Frontal cortex (tissue), 4 donors: Measurements from ENCODE around the gene INPP5B. TPM values are rescaled to one million over a fixed set of nuclear protein-coding genes. Genes with fewer than 3 reads are reported as not detected.
A peak's percentile ranks its signal among the peaks of the same experiment; 100 is the strongest.

Source experiments
- DNase-seq, 2 donors: peaks; one replicate each; pipeline ENCODE4 v3.0.0; 2012; ENCODE audit warnings: low spot score in 2 of 2
- FAIRE-seq: peaks from 2 replicates; lab custom pipeline; 2012; peaks lifted over from hg19 to GRCh38; lab: Jason Lieb, UNC
- total RNA-seq: library from RNA; depleted of rRNA; stranded (reverse); fragments of >200 nt; gene quantifications from one replicate; pipeline ENCODE4 v1.2.3, GENCODE V29; 2014
- donor health status: control.
- donor health status: control.
- donor health status: control.

Gene INPP5B
- total RNA-seq, 1 donor from 2014 or later = 13.9 TPM

DNA sequence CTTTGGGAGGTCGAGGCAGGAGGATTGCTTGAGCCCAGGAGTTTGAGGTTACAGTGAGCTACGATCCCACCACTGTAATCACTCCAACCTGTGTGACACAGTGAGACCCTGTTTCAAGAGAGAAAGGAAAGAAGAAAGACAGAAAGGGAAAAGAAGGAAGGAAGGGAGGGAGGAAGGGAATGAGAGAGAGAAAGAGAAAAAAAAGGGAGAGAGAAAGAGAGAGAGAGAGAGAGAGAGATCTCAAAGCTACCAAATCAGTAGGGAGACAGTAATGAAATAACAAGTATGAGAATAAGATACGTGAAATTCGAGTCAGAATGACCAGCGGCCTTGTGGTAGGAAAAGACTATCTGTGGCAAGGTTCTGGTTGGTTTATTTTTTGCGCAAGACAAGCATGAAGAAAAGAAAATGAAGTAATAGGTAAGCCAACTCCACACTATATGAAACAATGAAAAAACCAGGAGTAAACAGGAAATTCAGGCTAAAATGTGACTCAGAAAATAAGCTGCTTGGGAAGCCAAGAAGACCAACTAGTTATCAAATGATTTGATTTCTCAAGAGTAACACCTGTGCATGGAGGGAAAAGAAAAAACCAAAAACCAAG is 96.4 kb downstream of the INPP5B start:
- DNase-seq (no peak), FAIRE-seq (no peak)

DNA sequence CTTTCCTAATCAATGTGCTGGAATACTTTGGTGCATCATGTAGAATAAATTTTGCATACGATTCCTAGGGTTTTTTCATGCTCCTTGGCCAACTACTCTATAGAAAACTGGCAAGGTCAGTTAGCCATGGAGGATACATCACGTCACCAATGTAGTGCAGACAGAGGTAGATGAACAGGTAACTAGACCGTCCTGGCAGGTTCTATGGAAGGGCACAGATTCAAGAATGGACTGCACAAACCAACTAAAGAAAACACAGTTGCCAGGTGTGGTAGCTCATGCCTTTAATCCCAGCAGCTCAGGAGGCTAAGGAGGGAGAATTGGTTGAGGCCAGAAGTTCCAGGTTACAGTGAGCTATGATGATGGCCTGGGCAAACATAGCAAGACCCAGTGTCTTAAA is 97.4 kb downstream of the INPP5B start:
- FAIRE-seq (no peak), DNase-seq (no peak)

DNA sequence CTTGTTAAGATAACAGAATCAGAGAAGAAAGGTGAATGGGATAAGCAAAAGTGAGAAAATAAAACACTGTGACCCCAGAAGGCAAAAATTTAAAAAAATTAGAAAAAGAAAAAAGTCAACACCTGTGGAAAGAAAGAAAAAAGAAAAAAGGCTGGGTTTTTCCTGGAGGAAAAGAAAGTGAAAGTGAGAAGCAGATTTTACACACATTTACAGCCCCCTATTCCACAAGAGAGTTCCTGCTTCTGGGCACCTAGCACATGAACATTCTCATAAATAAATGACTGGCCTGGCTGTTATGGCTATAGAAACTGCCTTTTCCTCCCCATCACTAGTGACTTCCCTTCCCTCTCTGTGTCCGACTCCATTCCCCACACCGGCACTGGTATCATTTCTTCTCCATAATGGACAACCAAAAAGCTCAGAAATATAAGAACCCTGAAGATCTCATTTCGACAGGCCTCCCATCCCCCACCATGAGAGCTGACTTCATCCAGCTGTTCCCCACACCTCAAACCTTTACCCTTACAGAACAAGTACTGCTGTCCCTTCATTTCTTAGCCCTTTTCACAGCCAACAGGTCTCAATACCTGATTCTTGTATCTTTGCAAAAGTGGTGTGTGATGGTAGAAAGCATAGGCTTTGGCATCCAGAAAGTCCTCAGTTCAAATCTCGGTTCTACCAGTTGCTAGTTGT is 100.1 kb downstream of the INPP5B start:
- FAIRE-seq (no peak), DNase-seq (no peak)

DNA sequence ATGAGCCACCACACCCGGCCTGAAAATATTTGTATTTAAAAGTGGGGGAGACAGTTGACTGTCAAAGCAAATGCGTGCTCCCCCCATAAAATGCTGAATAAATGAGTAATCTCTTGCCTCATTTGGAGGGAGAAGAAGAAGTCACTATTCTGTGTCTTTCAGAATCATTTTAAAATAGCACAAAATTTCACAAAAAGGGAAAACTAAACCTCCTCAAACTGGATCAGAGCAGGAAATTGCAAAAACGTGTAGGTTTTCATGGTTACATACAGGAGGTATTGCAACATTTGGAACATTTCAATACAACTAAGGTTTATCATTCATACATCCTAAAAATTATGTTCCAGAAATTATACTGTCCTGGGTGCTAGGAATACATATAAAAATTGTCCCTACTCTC is 101.1 kb downstream of the INPP5B start:
- no peak for FAIRE-seq
- no peak for DNase-seq

DNA sequence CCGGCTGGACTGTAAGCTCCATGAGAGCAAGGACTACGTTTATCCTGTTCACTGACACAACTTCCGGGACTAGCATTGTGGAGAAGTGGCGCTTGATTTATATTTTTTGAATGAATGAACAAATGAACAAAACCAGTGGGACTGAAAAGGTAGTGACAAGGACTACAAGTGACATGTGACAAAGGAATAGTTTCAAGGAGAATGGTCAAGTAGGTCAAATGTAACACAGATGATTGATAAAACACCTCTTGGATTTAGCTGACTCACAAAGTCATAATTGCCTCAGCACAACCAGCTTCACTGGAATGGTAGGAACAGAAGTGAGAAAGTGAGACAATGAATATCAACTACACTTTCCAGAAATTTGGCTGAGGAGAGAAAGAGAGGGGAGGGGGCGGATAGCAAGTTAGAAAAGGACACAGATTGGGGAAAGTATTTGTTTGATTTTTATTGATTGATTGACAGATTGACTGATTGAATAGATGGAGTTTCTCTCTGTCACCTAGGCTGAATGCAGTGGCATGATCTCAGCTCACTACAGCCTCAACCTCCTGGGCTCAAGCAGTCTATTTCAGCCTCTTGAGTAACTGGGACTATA is 101.7 kb downstream of the INPP5B start:
- DNase-seq = no peak
- FAIRE-seq = no peak

DNA sequence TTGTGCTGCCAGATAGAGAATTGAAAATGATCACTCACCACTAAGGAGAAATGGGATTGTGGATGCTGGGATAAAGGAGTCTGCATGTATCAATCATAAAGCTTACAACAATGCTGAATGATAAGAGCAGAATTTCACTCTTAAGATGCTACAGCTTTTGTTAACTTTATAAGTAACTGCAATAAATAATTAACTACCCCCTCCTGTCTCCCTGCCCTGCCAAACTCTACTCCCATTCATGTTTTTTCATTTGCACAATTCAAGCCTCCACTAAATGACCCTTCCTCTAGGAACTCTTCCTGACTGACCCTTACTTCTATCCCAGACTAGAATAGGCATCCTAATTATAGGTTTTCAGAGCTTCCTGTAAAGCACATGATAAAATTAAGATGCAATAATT is 102.3 kb downstream of the INPP5B start:
- DNase-seq = no peak
- no peak for FAIRE-seq

DNA sequence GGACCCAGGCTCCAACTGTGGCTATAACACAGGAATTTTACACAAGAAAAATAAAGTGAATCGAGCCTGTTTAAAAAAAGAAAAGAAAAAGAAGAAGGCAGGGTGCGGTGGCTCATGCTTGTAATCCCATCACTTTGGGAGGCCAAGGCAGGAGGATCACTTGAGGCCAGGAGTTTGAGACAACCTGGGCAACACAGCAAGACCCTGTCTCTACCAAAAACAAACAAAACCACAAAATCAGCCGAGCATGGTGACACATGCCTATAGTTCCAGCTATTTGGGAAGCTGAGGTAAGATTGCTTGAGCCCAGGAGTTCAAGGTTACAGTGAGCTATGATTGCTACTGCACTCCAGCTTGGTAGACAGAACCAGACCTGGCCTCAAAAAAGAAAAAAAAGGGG is 105.2 kb downstream of the INPP5B start:
- DNase-seq (no peak), FAIRE-seq (no peak)

DNA sequence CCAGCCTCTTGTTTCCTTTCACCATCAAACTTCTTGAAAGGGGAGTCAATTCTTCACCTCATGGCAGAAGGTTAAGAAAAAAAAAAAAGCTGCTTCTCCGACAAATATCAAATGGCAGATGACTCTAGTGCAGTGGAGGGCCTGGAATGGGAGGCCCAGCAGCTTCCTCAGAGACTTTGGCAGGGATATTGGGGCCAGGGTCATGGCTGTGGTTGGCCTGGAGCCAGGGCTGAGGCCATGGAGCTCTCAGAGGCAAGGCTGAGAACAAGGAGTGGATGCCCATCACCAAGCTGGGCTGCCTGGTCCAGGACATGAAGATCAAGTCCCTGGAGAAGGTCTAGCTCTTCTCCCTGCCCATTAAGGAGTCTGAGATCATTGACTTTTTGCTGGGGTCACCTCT is 106.1 kb downstream of the INPP5B start:
- no peak for FAIRE-seq
- no peak for DNase-seq

DNA sequence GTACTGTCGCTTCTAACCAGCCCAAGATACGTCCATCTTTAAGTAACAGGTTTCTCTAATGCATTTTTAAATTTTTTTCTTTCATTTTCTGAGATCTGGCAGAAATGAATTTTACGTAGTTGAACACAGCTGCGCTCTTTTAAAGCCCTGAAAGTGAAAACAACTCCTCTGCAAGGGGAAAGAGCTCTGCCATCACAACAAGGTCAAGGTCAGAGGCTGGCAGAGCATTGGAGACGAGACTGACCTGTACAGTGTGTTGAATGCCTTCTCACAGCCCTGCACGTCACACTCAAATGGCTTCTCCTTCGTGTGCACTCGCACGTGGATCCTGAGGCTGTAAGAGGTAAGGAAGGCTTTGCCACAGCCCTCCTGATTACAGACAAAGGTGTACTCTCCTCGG is 107.2 kb downstream of the INPP5B start:
- DNase-seq = no peak

DNA sequence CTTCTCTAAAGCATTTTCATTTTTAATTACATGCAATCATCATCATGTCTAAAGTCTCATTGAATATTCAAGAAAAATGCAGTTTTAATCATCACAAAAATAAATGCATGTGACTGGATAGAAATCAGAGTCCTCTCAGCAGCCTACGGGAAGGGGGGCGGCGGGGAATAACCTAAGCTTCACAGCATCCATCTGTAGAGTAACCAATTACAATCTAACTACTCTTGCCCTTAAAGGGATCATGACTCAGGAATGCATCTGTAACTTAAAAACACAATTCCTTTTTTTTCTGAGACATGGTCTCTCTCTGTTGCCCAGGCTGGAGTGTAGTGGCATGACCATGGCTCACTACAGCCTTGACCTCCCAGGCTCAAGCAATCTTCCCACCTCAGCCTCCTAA is 110.1 kb downstream of the INPP5B start:
- FAIRE-seq = no peak

More for the DNA sequence above, 107.2 kb downstream of the INPP5B start:
- FAIRE-seq = no peak

DNA sequence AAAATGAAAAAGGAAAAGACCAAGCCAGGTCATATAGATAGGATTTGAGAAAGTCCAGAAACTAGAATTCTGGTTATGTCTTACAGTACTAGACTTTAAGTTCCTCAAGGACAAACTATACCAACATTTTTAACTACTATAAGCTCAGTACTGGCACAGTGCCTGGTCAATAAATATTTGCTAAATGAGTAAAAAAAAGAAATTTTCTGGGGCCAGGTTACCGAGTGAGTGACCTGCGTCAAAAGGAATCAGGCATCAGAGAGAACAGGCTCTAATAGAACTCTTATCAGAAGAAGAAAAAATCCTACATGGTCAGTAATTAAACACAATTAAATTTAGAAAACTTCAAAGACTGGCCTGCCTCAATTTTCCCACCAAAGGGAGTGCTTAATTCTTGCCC is 115.0 kb downstream of the INPP5B start:
- no peak for FAIRE-seq
- DNase-seq = no peak

More for the DNA sequence above, 110.1 kb downstream of the INPP5B start:
- DNase-seq = no peak

DNA sequence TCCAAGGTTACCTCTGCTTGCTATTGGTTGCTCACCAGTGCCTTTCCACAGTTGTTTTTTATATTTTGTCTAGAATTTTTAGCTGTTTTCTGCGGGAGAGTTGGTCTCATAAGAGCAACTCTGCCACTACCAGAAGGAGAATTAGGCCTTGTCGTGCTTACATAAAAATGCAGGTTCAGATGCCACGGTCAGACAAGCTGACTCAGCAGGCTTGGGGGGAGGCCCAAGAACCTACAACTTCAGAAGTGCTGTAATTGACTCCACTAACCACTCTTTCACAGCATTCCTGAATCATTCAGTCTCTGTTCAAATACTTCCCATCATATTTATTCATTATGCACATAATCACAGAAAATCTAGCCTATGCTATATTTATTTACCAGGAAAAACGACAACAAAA is 115.7 kb downstream of the INPP5B start:
- FAIRE-seq (no peak), DNase-seq (no peak)

DNA sequence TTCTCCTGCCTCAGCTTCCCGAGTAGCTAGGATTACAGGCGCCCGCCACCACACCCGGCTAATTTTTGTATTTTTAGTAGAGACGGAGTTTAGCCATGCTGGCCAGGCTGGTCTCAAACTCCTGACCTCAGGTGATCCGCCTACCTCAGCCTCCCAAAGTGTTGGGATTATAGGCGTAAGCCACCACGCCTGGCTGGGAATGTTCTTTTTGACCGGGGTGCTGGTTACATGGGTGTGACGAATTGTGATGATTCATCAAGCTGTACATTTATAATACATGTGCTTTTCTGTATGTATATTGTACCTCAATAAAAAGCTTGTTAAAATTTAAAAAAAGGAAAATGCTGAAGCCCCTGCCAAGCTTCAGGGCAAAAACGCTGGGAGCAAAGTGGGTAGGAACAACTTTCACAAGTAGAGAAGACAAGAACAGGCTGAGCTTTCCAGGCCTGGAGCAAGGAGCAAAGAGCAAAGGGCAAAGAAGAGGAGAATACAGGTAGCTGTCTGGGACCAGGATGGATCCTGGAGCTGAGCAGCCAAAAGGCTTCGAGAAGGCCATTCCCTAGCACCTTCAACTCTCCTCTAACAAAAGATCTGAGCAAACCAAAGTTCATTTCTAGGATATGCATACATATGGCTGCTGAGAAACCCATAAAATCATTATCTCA is 118.3 kb downstream of the INPP5B start:
- no peak for FAIRE-seq
- no peak for DNase-seq

DNA sequence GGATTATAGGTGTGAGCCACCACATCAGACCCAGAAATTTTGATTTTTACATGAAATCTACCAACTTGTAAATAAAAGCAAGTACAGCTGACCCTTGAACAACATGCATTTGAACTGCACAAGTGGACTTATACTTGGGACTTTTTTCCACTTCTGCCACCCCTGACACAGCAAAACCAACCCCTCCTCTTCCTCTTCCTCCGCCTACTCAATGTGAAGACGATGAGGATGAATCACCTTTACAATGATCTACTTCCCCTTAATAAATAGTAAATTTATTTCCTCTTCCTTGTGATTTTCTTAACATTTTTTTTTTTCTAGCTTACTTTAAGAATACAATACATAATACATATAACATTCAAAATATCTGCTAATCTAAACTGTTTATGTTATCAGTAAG is 121.3 kb downstream of the INPP5B start:
- FAIRE-seq = no peak
- no peak for DNase-seq

DNA sequence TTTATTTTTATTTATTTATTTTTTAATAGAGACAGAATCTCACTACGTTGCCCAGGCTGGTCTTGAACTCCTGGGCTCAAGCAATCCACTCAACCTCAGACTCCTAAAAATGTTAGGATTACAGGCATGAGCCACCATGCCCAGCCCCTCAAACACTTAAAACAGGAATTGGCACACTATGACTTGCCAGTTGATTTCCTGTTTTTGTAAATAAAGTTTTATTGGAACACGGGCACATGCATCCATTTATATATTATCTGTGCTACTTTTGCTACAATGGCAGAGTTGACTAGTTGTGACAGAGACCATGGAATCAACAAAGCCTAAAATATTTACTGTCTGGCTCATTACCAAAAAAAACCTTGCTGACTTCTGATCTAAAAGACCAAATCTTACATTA is 122.9 kb downstream of the INPP5B start:
- FAIRE-seq = no peak
- no peak for DNase-seq

DNA sequence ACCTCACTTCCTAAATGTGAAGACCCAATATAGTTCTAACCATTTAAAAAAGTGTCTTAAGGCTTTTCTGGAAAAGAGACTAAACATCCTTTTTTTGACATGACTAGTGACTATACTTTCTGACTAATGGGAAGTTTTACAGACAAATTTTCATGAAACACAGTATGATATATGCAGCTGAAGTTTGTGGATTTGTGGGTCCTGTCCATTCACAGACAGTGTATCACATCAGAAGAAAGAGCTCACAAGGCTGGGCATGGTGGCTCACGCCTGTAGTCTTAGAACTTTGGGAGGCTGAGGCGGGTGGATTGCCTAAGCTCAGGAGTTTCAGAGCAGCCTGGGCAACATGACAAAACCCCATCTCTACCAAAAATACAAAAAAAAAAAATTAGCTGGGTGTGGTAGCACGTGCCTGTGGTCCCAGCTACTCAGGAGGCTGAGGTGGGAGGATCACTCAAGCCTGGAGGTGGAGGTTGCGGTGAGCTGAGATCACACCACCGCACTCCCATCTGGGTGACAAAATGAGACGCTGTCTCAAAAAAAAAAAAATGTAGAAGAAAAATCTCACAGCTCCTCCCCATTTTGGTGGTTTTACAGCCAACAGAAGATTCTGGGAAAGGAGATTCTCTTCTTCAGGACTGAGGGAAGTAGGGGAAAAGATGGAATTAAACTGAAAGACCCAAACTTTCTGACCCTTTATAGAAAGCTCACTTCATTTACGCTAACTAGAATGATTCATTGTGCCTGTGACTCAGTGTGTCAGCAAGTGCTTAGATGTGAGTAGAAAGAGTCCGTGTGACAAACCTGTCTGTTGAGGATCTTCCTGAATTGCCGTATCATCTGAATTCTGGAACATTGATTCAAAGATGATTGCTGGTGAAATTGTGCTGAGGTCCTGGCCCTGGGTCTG is 123.7 kb downstream of the INPP5B start:
- no peak for FAIRE-seq

DNA sequence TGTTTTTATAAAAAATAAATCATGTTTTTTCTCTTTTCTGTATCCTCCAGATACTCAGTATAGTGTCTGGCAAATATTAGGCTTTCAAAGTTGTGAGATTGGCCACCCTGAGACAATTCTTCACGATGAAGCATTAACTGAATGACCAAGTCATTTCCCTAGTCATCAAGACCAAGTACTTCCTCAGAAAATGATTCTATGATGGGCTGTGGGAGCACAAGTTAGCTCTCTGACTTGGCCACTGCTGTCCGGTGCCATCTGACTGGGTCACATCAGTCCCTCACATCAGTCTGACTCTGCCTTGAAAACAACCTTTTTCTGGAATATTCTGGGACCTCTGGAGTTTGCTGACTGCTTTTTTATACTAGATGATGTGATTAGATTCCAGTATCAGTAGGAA is 125.4 kb downstream of the INPP5B start:
- no peak for DNase-seq
- no peak for FAIRE-seq

More for the DNA sequence above, 123.7 kb downstream of the INPP5B start:
- DNase-seq = no peak

DNA sequence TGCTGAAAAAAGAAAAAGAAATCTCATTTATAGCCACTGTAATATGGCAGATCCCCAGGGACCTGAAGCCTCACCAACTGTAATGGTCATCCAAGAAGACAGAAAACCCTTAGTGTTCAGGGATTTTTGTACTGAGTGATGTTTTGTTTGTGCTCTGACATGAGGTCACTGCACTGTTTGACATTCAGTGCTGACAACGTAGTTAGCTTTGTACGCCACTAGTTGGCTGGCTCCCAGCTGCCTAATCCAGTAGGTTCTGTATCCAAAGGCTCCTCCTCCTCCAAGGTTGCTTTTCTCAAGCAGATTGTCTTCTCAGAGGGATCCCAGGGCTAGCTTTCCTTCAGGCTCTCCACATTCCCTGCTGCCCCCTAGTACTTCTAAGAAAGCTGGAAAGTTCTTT is 129.4 kb downstream of the INPP5B start:
- no peak for FAIRE-seq

DNA sequence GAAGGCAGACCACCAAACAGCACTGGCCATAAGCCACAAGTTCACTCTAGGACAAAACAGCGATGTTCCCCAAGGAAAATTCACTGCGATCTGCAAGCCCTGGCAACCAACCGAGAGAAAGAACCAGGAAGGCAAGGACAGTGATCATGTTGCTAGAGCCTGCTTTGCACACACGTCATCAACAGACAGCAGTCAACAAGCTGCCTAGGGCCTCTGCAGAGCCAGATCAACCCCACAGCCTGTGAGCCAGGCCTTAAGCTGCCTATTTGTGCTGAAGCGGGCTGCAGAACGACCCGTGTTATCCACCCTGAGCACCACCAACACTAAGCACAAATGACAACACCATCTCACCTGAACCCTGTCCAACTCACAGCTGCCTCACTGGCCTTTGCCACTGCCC is 132.6 kb downstream of the INPP5B start:
- DNase-seq (no peak), FAIRE-seq (no peak)

More for the DNA sequence above, 129.4 kb downstream of the INPP5B start:
- peak in 1 of 2 donors; percentile 37 for DNase-seq
